Keratinocyte (primary cell): ENCODE measurements around the gene BTBD16.

Experiments
- EZH2 ChIP-seq: IDR thresholded peaks from one replicate; pipeline ENCODE4 v1.6.1; 2012; ENCODE audit warnings: inconsistent platforms, mild to moderate bottlenecking, low read length, moderate library complexity
- TF ChIP-seq, protein P1 (sequence below), 3 experiments: IDR thresholded peaks in 1 of 3; conservative IDR thresholded peaks in 1 of 3; optimal IDR thresholded peaks in 1 of 3; 2 replicates in 2 of 3; 3 replicates in 1 of 3; pipeline versions ENCODE3 to v1.5.1; 2011; ENCODE audit warnings: low read length in 3 of 3, mild to moderate bottlenecking in 3 of 3, moderate library complexity in 2 of 3, control low read depth in 1 of 3, inconsistent platforms in 1 of 3; ENCODE audit not compliant: insufficient read depth in 2 of 3; ENCODE audit errors: extremely low read depth in 1 of 3

DNA sequence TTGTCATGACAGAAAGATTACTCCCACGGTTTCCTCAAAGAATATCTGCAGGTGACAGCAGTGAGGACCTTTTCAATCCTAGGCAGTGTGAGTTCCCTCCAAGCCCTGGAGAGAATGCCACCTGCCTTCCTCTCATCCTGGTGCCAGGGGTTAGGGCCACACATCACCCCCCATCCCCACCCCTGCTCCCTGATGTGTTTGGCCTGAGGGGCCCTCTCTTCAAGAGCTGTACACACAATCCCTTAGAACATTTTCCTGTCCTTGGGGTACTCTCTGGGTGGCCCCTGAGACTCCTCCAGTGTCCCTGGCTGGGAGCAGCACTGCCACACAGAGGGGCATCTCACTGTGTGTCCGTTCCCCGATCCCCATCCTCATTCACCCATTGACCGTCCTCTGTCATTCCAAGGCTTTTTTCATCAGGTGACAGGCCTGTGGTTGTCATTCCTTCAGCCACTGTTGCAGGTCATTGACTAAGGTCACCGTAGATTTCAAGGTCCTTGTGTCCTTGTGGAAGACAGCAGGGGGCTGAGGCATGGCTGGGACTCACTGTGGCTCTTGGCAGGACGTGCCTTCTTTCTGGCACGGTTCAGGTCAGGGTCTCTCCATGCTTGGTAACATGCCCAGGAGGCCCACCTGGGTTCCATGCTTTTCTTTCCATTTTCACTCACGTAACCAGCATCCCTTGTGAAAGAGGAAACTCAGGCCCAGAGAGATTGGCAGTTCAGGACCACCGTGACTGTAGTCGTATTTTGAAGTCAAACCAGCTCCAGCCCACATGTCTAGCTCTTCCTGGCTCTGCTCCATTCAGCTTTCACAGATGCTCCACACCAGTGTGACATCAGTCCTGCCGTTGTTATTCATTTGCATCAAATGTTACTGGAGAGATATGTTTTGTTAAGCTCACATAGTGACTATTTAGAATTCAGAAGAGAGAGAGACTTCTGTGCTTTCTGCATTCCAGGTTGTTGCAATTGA lies 26.8 kb upstream of the BTBD16 start:
- TF ChIP-seq, protein P1, sequence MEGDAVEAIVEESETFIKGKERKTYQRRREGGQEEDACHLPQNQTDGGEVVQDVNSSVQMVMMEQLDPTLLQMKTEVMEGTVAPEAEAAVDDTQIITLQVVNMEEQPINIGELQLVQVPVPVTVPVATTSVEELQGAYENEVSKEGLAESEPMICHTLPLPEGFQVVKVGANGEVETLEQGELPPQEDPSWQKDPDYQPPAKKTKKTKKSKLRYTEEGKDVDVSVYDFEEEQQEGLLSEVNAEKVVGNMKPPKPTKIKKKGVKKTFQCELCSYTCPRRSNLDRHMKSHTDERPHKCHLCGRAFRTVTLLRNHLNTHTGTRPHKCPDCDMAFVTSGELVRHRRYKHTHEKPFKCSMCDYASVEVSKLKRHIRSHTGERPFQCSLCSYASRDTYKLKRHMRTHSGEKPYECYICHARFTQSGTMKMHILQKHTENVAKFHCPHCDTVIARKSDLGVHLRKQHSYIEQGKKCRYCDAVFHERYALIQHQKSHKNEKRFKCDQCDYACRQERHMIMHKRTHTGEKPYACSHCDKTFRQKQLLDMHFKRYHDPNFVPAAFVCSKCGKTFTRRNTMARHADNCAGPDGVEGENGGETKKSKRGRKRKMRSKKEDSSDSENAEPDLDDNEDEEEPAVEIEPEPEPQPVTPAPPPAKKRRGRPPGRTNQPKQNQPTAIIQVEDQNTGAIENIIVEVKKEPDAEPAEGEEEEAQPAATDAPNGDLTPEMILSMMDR (optimal IDR thresholded peaks at IDR 0.05 in 1 of 3, IDR thresholded peaks at IDR 0.05 in 1 of 3, conservative IDR thresholded peaks at IDR 0.05 in 1 of 3; ENCODE audit: extremely low read depth in 1 of 3, insufficient read depth in 2 of 3, low read length in 3 of 3) = no peak
- no peak for TF ChIP-seq EZH2
